GM23248 (cell line): Measurements from ENCODE around the gene CCDC138. TPM values are rescaled to one million over a fixed set of nuclear protein-coding genes. Genes with fewer than 3 reads are reported as not detected.

Experiments used
- DNase-seq: peaks from one replicate; pipeline ENCODE4 v3.0.0-alpha.2; 2015
- H2AFZ ChIP-seq: fragments of 200-600 bp; sonication (generic); 2 replicates; pipeline ENCODE4 v1.6.1; 2016; ENCODE audit warnings: antibody characterized with exemption
- H3F3A ChIP-seq: fragments of 200-600 bp; sonication (generic); 2 replicates; pipeline ENCODE4 v1.6.1; 2016; ENCODE audit warnings: mild to moderate bottlenecking, antibody characterized with exemption, mixed run types; ENCODE audit not compliant: insufficient read depth
- H3K27ac ChIP-seq: fragments of 200-600 bp; sonication (generic); 2 replicates; pipeline ENCODE4 v1.5.1; 2016; ENCODE audit warnings: mild to moderate bottlenecking
- H3K27me3 ChIP-seq: fragments of 200-600 bp; sonication (generic); replicated peaks from 2 replicates; pipeline ENCODE4 v1.6.1; 2016; ENCODE audit warnings: mild to moderate bottlenecking; ENCODE audit not compliant: insufficient read depth
- H3K36me3 ChIP-seq: fragments of 200-600 bp; sonication (generic); 2 replicates; pipeline ENCODE4 v1.6.1; 2016; ENCODE audit warnings: low read depth, mild to moderate bottlenecking
- H3K4me1 ChIP-seq: fragments of 200-600 bp; sonication (generic); 2 replicates; pipeline ENCODE4 v1.6.1; 2016; ENCODE audit warnings: mild to moderate bottlenecking; ENCODE audit not compliant: insufficient read depth
- H3K4me2 ChIP-seq: fragments of 200-600 bp; sonication (generic); one replicate; pipeline ENCODE4 v1.6.1; 2016; ENCODE audit warnings: mild to moderate bottlenecking; ENCODE audit not compliant: unreplicated experiment
- H3K4me3 ChIP-seq: fragments of 200-600 bp; sonication (generic); 2 replicates; pipeline ENCODE4 v1.5.1; 2016; ENCODE audit warnings: mild to moderate bottlenecking
- H3K79me2 ChIP-seq: fragments of 200-600 bp; sonication (generic); 2 replicates; pipeline ENCODE4 v1.6.1; 2016; ENCODE audit warnings: mild to moderate bottlenecking; ENCODE audit not compliant: insufficient read depth
- H3K9ac ChIP-seq: fragments of 200-600 bp; sonication (generic); 2 replicates; pipeline ENCODE4 v1.6.1; 2016; ENCODE audit warnings: mild to moderate bottlenecking
- H3K9me2 ChIP-seq: fragments of 200-600 bp; sonication (generic); 2 replicates; pipeline ENCODE4 v1.6.1; 2016; ENCODE audit warnings: mixed run types, mild to moderate bottlenecking, moderate library complexity; ENCODE audit not compliant: insufficient read depth
- H3K9me3 ChIP-seq: fragments of 200-600 bp; sonication (generic); one replicate; pipeline ENCODE4 v1.6.1; 2017; ENCODE audit warnings: low read depth
- H4K20me1 ChIP-seq: fragments of 200-600 bp; sonication (generic); 2 replicates; pipeline ENCODE4 v1.6.0; 2016; ENCODE audit not compliant: insufficient read depth
- EZH2 ChIP-seq: fragments of 200-600 bp; sonication (generic); IDR thresholded peaks from 2 replicates; pipeline ENCODE4 v1.6.1; 2018; ENCODE audit warnings: antibody characterized with exemption, mild to moderate bottlenecking; ENCODE audit not compliant: insufficient read depth, poor library complexity, severe bottlenecking
- EZH2phosphoT487 ChIP-seq: fragments of 200-600 bp; sonication (generic); IDR thresholded peaks from 2 replicates; pipeline ENCODE4 v1.6.1; 2018; ENCODE audit warnings: antibody characterized with exemption, moderate library complexity, mild to moderate bottlenecking, low read depth; ENCODE audit not compliant: insufficient read depth
- WGBS, 2 experiments: methylation state at CpG; one replicate each; pipeline ENCODE4 v1.1.6; 2015 to 2017; ENCODE audit warnings: low lambda C conversion rate in 2 of 2, low coverage in 1 of 2; ENCODE audit errors: missing lambda C conversion rate in 2 of 2; 5-methylcytosine and 5-hydroxymethylcytosine counted together
- in situ Hi-C: fragments of 300-500 bp; cut with MboI; formaldehyde crosslinking; loops from 2 replicates; pipeline ENCODE4 v1.15.0; 2020
- polyA plus RNA-seq: library from polyadenylated mRNA; unstranded; fragments of >200 nt; fragmentation: Nextera tagmentation; extraction: Ambion mirVana; gene quantifications from 2 replicates; pipeline ENCODE4 v1.2.1, GENCODE V29; 2016
- total RNA-seq: library from RNA; depleted of rRNA; stranded (reverse); fragments of >200 nt; shearing (Covaris generic); gene quantifications from 2 replicates; pipeline ENCODE4 v1.2.3, GENCODE V29; 2014

The CCDC138 gene
- total and polyA plus RNA-seq, 2 experiments from 2014 or later, result 3.2 to 4.1 TPM

DNA sequence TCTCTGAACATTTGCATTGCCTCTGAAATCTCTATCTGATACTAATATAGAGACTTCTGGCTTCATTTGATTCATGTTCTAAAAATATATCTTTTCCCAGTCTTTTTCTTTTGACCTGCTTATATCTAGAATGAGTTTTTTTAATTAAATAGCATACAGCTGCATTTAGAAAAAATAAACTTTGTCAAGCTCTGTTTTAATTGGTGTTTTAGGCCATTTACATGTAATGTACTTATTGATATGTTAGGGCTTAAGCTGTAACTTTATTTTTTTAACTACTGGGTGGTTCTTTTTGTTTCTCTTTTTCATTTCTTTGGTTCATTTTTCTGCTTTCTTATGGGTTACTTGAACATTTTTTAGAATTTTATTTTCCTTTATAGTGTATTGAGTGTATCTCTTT is 54.9 kb downstream of the CCDC138 start:
- no peaks in the 10 kb centered on the region for H3K9me2 ChIP-seq
- no peak overlapping the region for H3K4me3 ChIP-seq
- peaks cover 11% of the 10 kb centered on the region; the same call in 1 of the 2 replicates for H3K36me3 ChIP-seq
- no peak overlapping the region for H3K4me2 ChIP-seq
- no peaks in the 10 kb centered on the region for H3K4me1 ChIP-seq
- TF ChIP-seq EZH2 (no peak), EZH2phosphoT487 (no peak)
- H3K79me2 ChIP-seq, result no peaks in the 10 kb centered on the region
- no peaks in the 10 kb centered on the region for H3K27me3 ChIP-seq
- no peaks in the 10 kb centered on the region for H3K9me3 ChIP-seq
- in situ Hi-C loops, result no loop called here
- H4K20me1 ChIP-seq, result no peaks in the 10 kb centered on the region
- no peak overlapping the region for H2AFZ ChIP-seq
- H3K27ac ChIP-seq, result no peak overlapping the region
- no peak overlapping the region for H3K9ac ChIP-seq
- no peak for DNase-seq
- no peaks in the 10 kb centered on the region for H3F3A ChIP-seq

DNA sequence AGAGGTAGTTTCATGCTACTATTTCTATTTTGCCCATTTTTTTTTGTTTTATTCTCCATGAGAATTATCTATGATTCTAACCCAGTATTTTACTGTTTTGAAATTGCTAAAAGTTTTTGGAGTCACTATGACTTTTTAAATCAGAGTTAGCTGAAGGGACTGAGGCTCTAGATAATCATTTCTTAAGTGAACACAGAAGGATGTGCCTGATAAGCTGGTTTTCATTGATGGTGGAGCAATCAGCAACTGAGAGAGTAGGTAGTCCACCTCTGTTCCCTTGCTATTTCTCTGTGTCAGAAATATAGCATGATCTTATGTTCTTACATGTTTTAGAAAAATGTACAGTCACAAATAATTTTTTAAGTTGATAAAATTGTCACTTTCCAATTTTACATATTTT is 59.4 kb downstream of the CCDC138 start:
- Histone ChIP-seq H3K4me2 (no peak overlapping the region), H3K27me3 (no peaks in the 10 kb centered on the region), H3F3A (no peaks in the 10 kb centered on the region), H3K9ac (no peak overlapping the region), H4K20me1 (no peaks in the 10 kb centered on the region), H3K9me3 (no peaks in the 10 kb centered on the region), H2AFZ (no peak overlapping the region), H3K4me3 (no peak overlapping the region), H3K9me2 (no peaks in the 10 kb centered on the region), H3K4me1 (no peaks in the 10 kb centered on the region), H3K36me3 (no peaks in the 10 kb centered on the region), H3K27ac (no peak overlapping the region), H3K79me2 (no peaks in the 10 kb centered on the region)
- in situ Hi-C loops, result no loop called here
- TF ChIP-seq EZH2phosphoT487 (no peak), EZH2 (no peak)
- no peak for DNase-seq

DNA sequence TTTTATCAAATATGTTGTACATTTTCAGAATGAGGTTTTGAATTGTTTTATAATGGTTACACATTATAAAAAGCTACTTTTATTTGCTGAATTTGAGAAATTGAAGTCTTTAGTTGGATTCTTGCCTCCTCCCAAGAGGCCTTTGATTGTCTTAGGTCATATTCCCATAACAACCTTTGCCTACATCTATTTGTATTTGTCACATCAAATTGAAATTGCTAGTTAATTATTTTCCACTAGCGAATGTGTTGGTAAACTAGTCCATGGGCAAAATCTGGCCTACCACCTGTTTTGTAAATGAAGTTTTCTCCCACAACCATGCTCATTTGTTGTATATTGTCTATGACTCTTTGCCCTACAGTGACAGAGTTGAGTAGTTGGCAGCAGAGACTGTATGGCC is 60.4 kb downstream of the CCDC138 start:
- Histone ChIP-seq H3K79me2 (no peaks in the 10 kb centered on the region), H3K4me3 (no peak overlapping the region), H3K4me1 (no peaks in the 10 kb centered on the region), H2AFZ (no peak overlapping the region), H3F3A (no peaks in the 10 kb centered on the region), H3K27me3 (no peaks in the 10 kb centered on the region), H4K20me1 (no peaks in the 10 kb centered on the region), H3K36me3 (peaks cover 3% of the 10 kb centered on the region; the same call in 1 of the 2 replicates), H3K9me2 (no peaks in the 10 kb centered on the region), H3K4me2 (no peak overlapping the region), H3K9ac (no peak overlapping the region), H3K27ac (no peak overlapping the region), H3K9me3 (no peaks in the 10 kb centered on the region)
- WGBS, 2 experiments, result 94 to 100% methylated on average over 1 of the region's 1 CpG
- no peak for DNase-seq
- in situ Hi-C loops, result no loop called here
- TF ChIP-seq EZH2phosphoT487, result no peak
- no peak for TF ChIP-seq EZH2

DNA sequence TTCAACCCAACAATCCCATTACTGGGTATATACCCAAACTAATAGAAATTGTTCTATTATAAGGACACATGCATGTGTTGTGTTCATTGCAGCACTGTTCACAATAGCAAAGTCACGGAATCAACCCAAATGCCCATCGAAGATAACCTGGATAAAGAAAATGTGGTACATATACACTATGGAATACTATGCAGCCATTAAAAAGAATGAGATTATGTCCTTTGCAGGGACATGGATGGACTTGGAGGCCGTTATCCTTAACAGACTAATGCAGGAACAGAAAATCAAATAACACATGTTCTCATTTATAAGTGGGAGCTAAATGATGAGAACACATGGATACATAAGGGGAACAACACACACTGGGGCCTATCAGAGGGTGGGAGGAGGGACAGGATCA is 65.8 kb downstream of the CCDC138 start:
- Histone ChIP-seq H3K4me3 (no peak overlapping the region), H3F3A (no peaks in the 10 kb centered on the region), H3K27me3 (no peaks in the 10 kb centered on the region), H3K4me2 (no peak overlapping the region), H3K9me3 (no peaks in the 10 kb centered on the region), H3K36me3 (peaks cover 5% of the 10 kb centered on the region; the same call in 1 of the 2 replicates), H4K20me1 (no peaks in the 10 kb centered on the region), H3K27ac (no peak overlapping the region), H2AFZ (no peak overlapping the region), H3K4me1 (no peaks in the 10 kb centered on the region), H3K9ac (no peak overlapping the region), H3K9me2 (no peaks in the 10 kb centered on the region), H3K79me2 (no peaks in the 10 kb centered on the region)
- TF ChIP-seq EZH2phosphoT487, result no peak
- DNase-seq, result no peak
- 96 to 98% methylated on average over 3 of the region's 3 CpGs for WGBS, 2 experiments
- in situ Hi-C loops, result no loop called here

DNA sequence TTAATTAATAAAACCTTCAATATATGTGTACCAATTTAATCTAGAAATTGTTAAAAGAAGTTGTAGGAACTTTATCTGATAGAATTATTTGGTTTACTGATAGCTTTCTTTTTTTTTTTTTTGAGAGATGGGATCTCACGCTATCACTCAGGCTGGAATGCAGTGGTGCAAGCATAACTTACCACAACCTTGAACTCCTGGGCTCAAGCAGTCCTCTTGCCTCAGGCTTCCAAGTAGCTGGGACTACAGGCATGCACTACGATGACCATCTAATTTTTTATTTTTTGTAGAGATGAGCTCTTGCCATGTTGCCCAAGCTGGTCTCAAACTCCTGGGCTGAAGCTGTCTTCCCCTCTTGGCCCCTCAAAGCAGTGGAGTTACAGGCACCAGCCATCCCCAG is 66.8 kb downstream of the CCDC138 start:
- Histone ChIP-seq H2AFZ (no peak overlapping the region), H3K36me3 (peaks cover 5% of the 10 kb centered on the region; the same call in 1 of the 2 replicates), H3K79me2 (no peaks in the 10 kb centered on the region), H3K27ac (no peak overlapping the region), H3F3A (no peaks in the 10 kb centered on the region), H3K4me2 (no peak overlapping the region), H3K4me3 (no peak overlapping the region), H3K9ac (no peak overlapping the region), H3K27me3 (no peaks in the 10 kb centered on the region), H3K4me1 (no peaks in the 10 kb centered on the region), H3K9me2 (no peaks in the 10 kb centered on the region), H4K20me1 (no peaks in the 10 kb centered on the region), H3K9me3 (no peaks in the 10 kb centered on the region)
- no peak for DNase-seq
- in situ Hi-C loops, result no loop called here
- WGBS, 2 experiments, result 93 to 96% methylated on average over 2 of the region's 2 CpGs
- TF ChIP-seq EZH2phosphoT487 (no peak), EZH2 (no peak)
